CD8-positive, alpha-beta memory T cell (primary cell): Measurements from ENCODE around the gene SH3BP5L. TPM values are rescaled to one million over a fixed set of nuclear protein-coding genes. Genes with fewer than 3 reads are reported as not detected.

Experiments
- CTCF ChIA-PET: fragments of 350-600 bp; sonication (Branson Sonifier 250); formaldehyde crosslinking; loops from one replicate; lab custom pipeline; 2021; ENCODE audit warnings: antibody characterized with exemption; lab: Charles Lee
- POLR2A ChIA-PET: fragments of 350-600 bp; sonication (Branson Sonifier 250); formaldehyde crosslinking; loops from one replicate; lab custom pipeline; 2021; ENCODE audit warnings: antibody characterized with exemption; lab: Charles Lee
- DNase-seq, 5 donors: peaks; one replicate each; pipeline versions ENCODE4 v3.0.0 to v3.0.0-alpha.2; 2020 to 2022; ENCODE audit warnings: mixed read lengths in 1 of 5
- H3K27ac ChIP-seq: one replicate; pipeline ENCODE4 v1.7.0; 2013; ENCODE audit warnings: low read depth, mild to moderate bottlenecking, low read length, moderate library complexity
- H3K27me3 ChIP-seq: 2 replicates; pipeline ENCODE4 v1.7.0; 2013; ENCODE audit warnings: low read length, mild to moderate bottlenecking; ENCODE audit not compliant: insufficient read depth, poor library complexity, severe bottlenecking
- H3K36me3 ChIP-seq: 2 replicates; pipeline ENCODE4 v1.7.0; 2013; ENCODE audit warnings: mild to moderate bottlenecking, low read length, moderate library complexity; ENCODE audit not compliant: insufficient read depth
- H3K4me1 ChIP-seq: 2 replicates; pipeline ENCODE4 v1.7.0; 2013; ENCODE audit warnings: mild to moderate bottlenecking, low read length, moderate library complexity; ENCODE audit not compliant: insufficient read depth
- H3K4me3 ChIP-seq: 2 replicates; pipeline ENCODE4 v1.7.0; 2013; ENCODE audit warnings: mild to moderate bottlenecking, low read length
- H3K9me3 ChIP-seq: 2 replicates; pipeline ENCODE4 v1.7.0; 2013; ENCODE audit warnings: mild to moderate bottlenecking, low read length
- H3K27ac Mint-ChIP-seq, 8 donors: one replicate each; pipeline ENCODE4 v1.8.0; 2020 to 2021; ENCODE audit warnings: mixed read lengths in 8 of 8, mild to moderate bottlenecking in 6 of 8, inconsistent platforms in 3 of 8, moderate library complexity in 3 of 8
- H3K27me3 Mint-ChIP-seq, 2 donors: one replicate each; pipeline ENCODE4 v1.8.0; 2020 to 2021; ENCODE audit warnings: mixed read lengths in 2 of 2, mild to moderate bottlenecking in 1 of 2, moderate library complexity in 1 of 2
- H3K36me3 Mint-ChIP-seq, 3 donors: one replicate each; pipeline ENCODE4 v1.8.0; 2020 to 2021; ENCODE audit warnings: mixed read lengths in 3 of 3, inconsistent platforms in 1 of 3, mild to moderate bottlenecking in 1 of 3
- H3K4me1 Mint-ChIP-seq, 3 donors: one replicate each; pipeline ENCODE4 v1.8.0; 2020 to 2021; ENCODE audit warnings: mixed read lengths in 3 of 3, inconsistent platforms in 1 of 3, mild to moderate bottlenecking in 1 of 3
- H3K4me3 Mint-ChIP-seq, 7 donors: one replicate each; pipeline ENCODE4 v1.8.0; 2020 to 2021; ENCODE audit warnings: mixed read lengths in 7 of 7, mild to moderate bottlenecking in 6 of 7, moderate library complexity in 4 of 7, inconsistent platforms in 2 of 7
- H3K9me3 Mint-ChIP-seq, 5 donors: one replicate each; pipeline ENCODE4 v1.8.0; 2020 to 2022; ENCODE audit warnings: mixed read lengths in 5 of 5, mild to moderate bottlenecking in 3 of 5, moderate library complexity in 2 of 5, inconsistent platforms in 1 of 5
- polyA plus RNA-seq: library from polyadenylated mRNA; unstranded; fragments of 300-500 nt; fragmentation: Illumina TruSeq; gene quantifications from one replicate; pipeline ENCODE4 v1.2.3, GENCODE V29; 2021
- total RNA-seq, 2 experiments: library from RNA; stranded (reverse); gene quantifications; one replicate each; pipeline ENCODE4 v1.2.3, GENCODE V29; 2021

The SH3BP5L gene
- total and polyA plus RNA-seq, 3 experiments from 2014 or later: 3.8 to 21.8 (median 20.1) TPM

GRCh38 chr1:248842781-248843331 lies 17.1 kb upstream of the SH3BP5L start:
- ChIA-PET CTCF (interaction anchor here (1.0 to 3.0 kb wide), 3 partner anchors 16 to 83 kb away, joined by 4 to 15 read pairs (median 5); partner anchors contain the start of genes SH3BP5L and ZNF692), POLR2A (no interaction called here)
- Mint-ChIP-seq H3K9me3 (no peaks in the 10 kb centered on the region), H3K36me3 (peaks cover 0 to 51% (median 3%) of the 10 kb centered on the region in 3 donors), H3K27me3 (no peaks in the 10 kb centered on the region), H3K4me1 (peaks cover 24 to 39% (median 36%) of the 10 kb centered on the region in 3 donors), H3K27ac (peak overlapping the region in 1 of 8 donors; percentile 17), H3K4me3 (no peak overlapping the region)
- Histone ChIP-seq H3K27me3 (no peaks in the 10 kb centered on the region), H3K9me3 (no peaks in the 10 kb centered on the region), H3K36me3 (peaks cover 15% of the 10 kb centered on the region), H3K4me3 (no peak overlapping the region), H3K27ac (peak overlapping the region; percentile 4), H3K4me1 (peaks cover 21% of the 10 kb centered on the region)
- DNase-seq: peak in 1 of 5 donors; percentile 33

- no peak overlapping the region for H3K4me3 ChIP-seq
- H3K27ac ChIP-seq: no peak overlapping the region
- peaks cover 15% of the 10 kb centered on the region for H3K36me3 ChIP-seq
- Mint-ChIP-seq H3K27ac (peak overlapping the region in 4 of 8 donors; percentile 64 to 91 (median 72)), H3K9me3 (no peaks in the 10 kb centered on the region), H3K27me3 (no peaks in the 10 kb centered on the region), H3K4me3 (peak overlapping the region in 2 of 7 donors; percentile 8 to 72), H3K36me3 (peaks cover 0 to 43% (median 3%) of the 10 kb centered on the region in 3 donors), H3K4me1 (peaks cover 24 to 39% (median 36%) of the 10 kb centered on the region in 3 donors)
- peaks cover 28% of the 10 kb centered on the region for H3K4me1 ChIP-seq
- H3K27me3 ChIP-seq: no peaks in the 10 kb centered on the region
- POLR2A ChIA-PET: interaction anchor here (5.1 kb wide), 1 partner anchor 17 kb away, joined by 57 read pairs; the partner anchor contains the start of gene ZNF692
- CTCF ChIA-PET: interaction anchor here (1.0 to 3.0 kb wide), 6 partner anchors 9 to 84 kb away, joined by 3 to 15 read pairs (median 4); partner anchors contain the start of genes SH3BP5L and ZNF692
- DNase-seq: peak in 3 of 5 donors; percentile 24 to 55 (median 32)
- H3K9me3 ChIP-seq: no peaks in the 10 kb centered on the region
Measured at GRCh38 chr1:248841702-248842395, 16.1 kb upstream of the SH3BP5L start.

- H3K27me3 ChIP-seq: no peaks in the 10 kb centered on the region
- no peak overlapping the region for H3K27ac ChIP-seq
- Mint-ChIP-seq H3K4me1 (peaks cover 24 to 39% (median 36%) of the 10 kb centered on the region in 3 donors), H3K4me3 (peak overlapping the region in 6 of 7 donors; percentile 18 to 72 (median 28)), H3K27me3 (no peaks in the 10 kb centered on the region), H3K27ac (peak overlapping the region in 6 of 8 donors; percentile 36 to 83 (median 62)), H3K9me3 (no peaks in the 10 kb centered on the region), H3K36me3 (peaks cover 0 to 34% (median 3%) of the 10 kb centered on the region in 3 donors)
- H3K36me3 ChIP-seq: peaks cover 8% of the 10 kb centered on the region
- ChIA-PET POLR2A (interaction anchor here (5.1 kb wide), 1 partner anchor 18 kb away, joined by 57 read pairs; the partner anchor contains the start of gene ZNF692), CTCF (interaction anchor here (2.0 to 3.0 kb wide), 2 partner anchors 14 to 17 kb away, joined by 5 to 15 read pairs; partner anchors contain the start of genes SH3BP5L and ZNF692)
- H3K9me3 ChIP-seq: no peaks in the 10 kb centered on the region
- H3K4me1 ChIP-seq: peaks cover 28% of the 10 kb centered on the region
- DNase-seq: no peak
- no peak overlapping the region for H3K4me3 ChIP-seq
Measured at GRCh38 chr1:248840946-248841345, 15.2 kb upstream of the SH3BP5L start.

GRCh38 chr1:248839168-248839555 lies 13.4 kb upstream of the SH3BP5L start:
- H3K9me3 ChIP-seq: no peaks in the 10 kb centered on the region
- ChIA-PET POLR2A (interaction anchor here (2.7 to 5.1 kb wide), 3 partner anchors 12 to 34 kb away, joined by 16 to 57 read pairs (median 31); partner anchors contain the start of genes SH3BP5L and ZNF692), CTCF (interaction anchor here (0.6 to 4.0 kb wide), 4 partner anchors 11 to 23 kb away, joined by 3 to 49 read pairs (median 22); partner anchors contain the start of genes SH3BP5L and ZNF692)
- no peaks in the 10 kb centered on the region for H3K27me3 ChIP-seq
- no peaks in the 10 kb centered on the region for H3K36me3 ChIP-seq
- peaks cover 28% of the 10 kb centered on the region for H3K4me1 ChIP-seq
- Mint-ChIP-seq H3K27ac (peak overlapping the region in 5 of 8 donors; percentile 98 to 100 (median 99)), H3K9me3 (no peaks in the 10 kb centered on the region), H3K4me1 (peaks cover 24 to 39% (median 36%) of the 10 kb centered on the region in 3 donors), H3K27me3 (no peaks in the 10 kb centered on the region), H3K4me3 (no peak overlapping the region), H3K36me3 (peaks cover 0 to 16% (median 0%) of the 10 kb centered on the region in 3 donors)
- H3K27ac ChIP-seq: peak overlapping the region; percentile 97
- no peak for DNase-seq
- H3K4me3 ChIP-seq: peak overlapping the region; percentile 74

- POLR2A ChIA-PET: interaction anchor here (1.0 to 5.1 kb wide), 5 partner anchors 11 to 36 kb away, joined by 5 to 57 read pairs (median 16); partner anchors contain the start of genes SH3BP5L and ZNF692
- DNase-seq: peak; percentile 78 to 89 (median 83)
- Mint-ChIP-seq H3K9me3 (no peaks in the 10 kb centered on the region), H3K4me1 (peaks cover 24 to 39% (median 36%) of the 10 kb centered on the region in 3 donors), H3K36me3 (peaks cover 0 to 13% (median 0%) of the 10 kb centered on the region in 3 donors), H3K27me3 (peaks cover 0 to under 1% of the 10 kb centered on the region in 2 donors), H3K4me3 (no peak overlapping the region), H3K27ac (peak overlapping the region in 5 of 8 donors; percentile 98 to 100 (median 99))
- H3K27me3 ChIP-seq: no peaks in the 10 kb centered on the region
- H3K36me3 ChIP-seq: no peaks in the 10 kb centered on the region
- peak overlapping the region; percentile 97 for H3K27ac ChIP-seq
- no peaks in the 10 kb centered on the region for H3K9me3 ChIP-seq
- peaks cover 28% of the 10 kb centered on the region for H3K4me1 ChIP-seq
- peak overlapping the region; percentile 74 for H3K4me3 ChIP-seq
- CTCF ChIA-PET: interaction anchor here (0.6 to 4.0 kb wide), 5 partner anchors 12 to 24 kb away, joined by 3 to 49 read pairs (median 3); partner anchors contain the start of genes SH3BP5L and ZNF692
Measured at GRCh38 chr1:248838357-248839167, 12.8 kb upstream of the SH3BP5L start.

GRCh38 chr1:248837781-248838356 lies 12.2 kb upstream of the SH3BP5L start, which contains the start of gene ZNF672:
Gene ZNF672 (plus strand): TSS chr1:248838224. CDS start chr1:248847275, 9,051 bp downstream.
- Mint-ChIP-seq H3K36me3 (peaks cover 0 to 10% (median 0%) of the 10 kb centered on the region in 3 donors), H3K4me3 (no peak within 1 kb of the TSS), H3K27ac (peak within 1 kb of the TSS in 5 of 8 donors; percentile 98 to 100 (median 99)), H3K9me3 (no peaks in the 10 kb centered on the region), H3K4me1 (peaks cover 24 to 37% (median 36%) of the 10 kb centered on the region in 3 donors), H3K27me3 (peaks cover 0 to 4% of the 10 kb centered on the region in 2 donors)
- ChIA-PET CTCF (interaction anchor here (1.0 to 4.0 kb wide), 4 partner anchors 11 to 25 kb away, joined by 3 to 49 read pairs (median 22); partner anchors contain the start of genes SH3BP5L and ZNF692), POLR2A (interaction anchor here (0.7 to 5.1 kb wide), 7 partner anchors 11 to 69 kb away, joined by 4 to 57 read pairs (median 14); partner anchors contain the start of genes SH3BP5L and ZNF692)
- DNase-seq: peak; percentile 91 to 96 (median 92)
- no peaks in the 10 kb centered on the region for H3K27me3 ChIP-seq
- H3K9me3 ChIP-seq: no peaks in the 10 kb centered on the region
- peak within 1 kb of the TSS; percentile 97 for H3K27ac ChIP-seq
- peaks cover 28% of the 10 kb centered on the region for H3K4me1 ChIP-seq
- H3K4me3 ChIP-seq: peak within 1 kb of the TSS; percentile 74
- H3K36me3 ChIP-seq: no peaks in the 10 kb centered on the region
